Measurements from ENCODE around the gene MARCKS.

MARCKS gene

DNA sequence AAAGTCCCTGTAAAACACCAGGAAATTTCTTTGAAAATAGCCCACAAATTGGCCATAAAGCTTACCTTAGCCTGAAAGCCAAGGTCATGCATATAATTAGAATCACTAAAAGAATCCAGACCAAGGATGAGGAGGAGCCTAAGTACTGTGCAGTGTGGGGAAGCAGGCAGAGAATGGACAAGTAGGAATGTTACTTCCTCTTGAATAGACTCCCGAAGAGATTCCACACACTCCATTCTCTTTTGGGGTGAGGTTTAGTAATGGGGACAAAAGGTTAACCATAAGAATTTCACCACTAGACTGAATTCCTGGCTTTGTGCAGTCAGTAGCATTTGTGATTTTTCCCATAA lies 27.5 kb upstream of the MARCKS start:
- Histone ChIP-seq H3K36me3 (ENCODE audit: insufficient read depth) (no peaks in the 10 kb centered on the region), H2AFZ (ENCODE audit: low read depth) (no peak overlapping the region), H3K79me2 (ENCODE audit: insufficient read depth, low read depth) (no peaks in the 10 kb centered on the region), H3K4me2 (no peak overlapping the region), H3K9ac (no peak overlapping the region), H3K27ac (no peak overlapping the region), H4K20me1 (ENCODE audit: insufficient read depth) (no peaks in the 10 kb centered on the region), H3K27me3 (ENCODE audit: insufficient read depth, low read depth) (no peaks in the 10 kb centered on the region), H3K4me3 (IDR thresholded peaks at IDR 0.05; ENCODE audit: insufficient read depth, low read depth, low read length) (no peak overlapping the region), H3K4me1 (ENCODE audit: low read depth, poor library complexity, severe bottlenecking) (no peaks in the 10 kb centered on the region)
- TF ChIP-seq, protein P1, sequence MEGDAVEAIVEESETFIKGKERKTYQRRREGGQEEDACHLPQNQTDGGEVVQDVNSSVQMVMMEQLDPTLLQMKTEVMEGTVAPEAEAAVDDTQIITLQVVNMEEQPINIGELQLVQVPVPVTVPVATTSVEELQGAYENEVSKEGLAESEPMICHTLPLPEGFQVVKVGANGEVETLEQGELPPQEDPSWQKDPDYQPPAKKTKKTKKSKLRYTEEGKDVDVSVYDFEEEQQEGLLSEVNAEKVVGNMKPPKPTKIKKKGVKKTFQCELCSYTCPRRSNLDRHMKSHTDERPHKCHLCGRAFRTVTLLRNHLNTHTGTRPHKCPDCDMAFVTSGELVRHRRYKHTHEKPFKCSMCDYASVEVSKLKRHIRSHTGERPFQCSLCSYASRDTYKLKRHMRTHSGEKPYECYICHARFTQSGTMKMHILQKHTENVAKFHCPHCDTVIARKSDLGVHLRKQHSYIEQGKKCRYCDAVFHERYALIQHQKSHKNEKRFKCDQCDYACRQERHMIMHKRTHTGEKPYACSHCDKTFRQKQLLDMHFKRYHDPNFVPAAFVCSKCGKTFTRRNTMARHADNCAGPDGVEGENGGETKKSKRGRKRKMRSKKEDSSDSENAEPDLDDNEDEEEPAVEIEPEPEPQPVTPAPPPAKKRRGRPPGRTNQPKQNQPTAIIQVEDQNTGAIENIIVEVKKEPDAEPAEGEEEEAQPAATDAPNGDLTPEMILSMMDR (conservative IDR thresholded peaks at IDR 0.05; ENCODE audit: low read depth, low read length), result no peak

DNA sequence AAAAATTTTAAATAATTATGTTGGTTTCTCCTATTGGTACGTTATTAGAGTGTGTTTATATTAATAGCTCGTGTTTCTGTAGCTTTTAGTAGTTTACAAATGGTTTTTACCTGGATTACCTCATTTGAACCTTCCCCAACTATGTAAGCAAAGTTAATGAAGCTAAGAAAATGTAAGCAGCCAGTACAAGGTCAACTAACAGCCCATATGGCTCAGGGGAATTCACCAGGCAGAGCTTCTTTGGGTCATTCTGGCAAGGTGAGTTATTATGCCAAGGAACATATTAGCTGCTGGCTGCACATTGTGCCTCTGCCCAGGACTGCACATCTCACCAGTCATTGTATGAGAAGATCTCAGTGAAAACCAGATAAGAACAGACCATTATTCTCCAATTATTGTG lies 27.0 kb upstream of the MARCKS start:
- Histone ChIP-seq H2AFZ (ENCODE audit: low read depth) (no peak overlapping the region), H3K27ac (no peak overlapping the region), H3K36me3 (ENCODE audit: insufficient read depth) (no peaks in the 10 kb centered on the region), H3K4me1 (ENCODE audit: low read depth, poor library complexity, severe bottlenecking) (no peaks in the 10 kb centered on the region), H4K20me1 (ENCODE audit: insufficient read depth) (no peaks in the 10 kb centered on the region), H3K4me3 (IDR thresholded peaks at IDR 0.05; ENCODE audit: insufficient read depth, low read depth, low read length) (no peak overlapping the region), H3K27me3 (ENCODE audit: insufficient read depth, low read depth) (no peaks in the 10 kb centered on the region), H3K4me2 (no peak overlapping the region), H3K79me2 (ENCODE audit: insufficient read depth, low read depth) (no peaks in the 10 kb centered on the region), H3K9ac (no peak overlapping the region)
- TF ChIP-seq, protein P1 (conservative IDR thresholded peaks at IDR 0.05; ENCODE audit: low read depth, low read length), result no peak

DNA sequence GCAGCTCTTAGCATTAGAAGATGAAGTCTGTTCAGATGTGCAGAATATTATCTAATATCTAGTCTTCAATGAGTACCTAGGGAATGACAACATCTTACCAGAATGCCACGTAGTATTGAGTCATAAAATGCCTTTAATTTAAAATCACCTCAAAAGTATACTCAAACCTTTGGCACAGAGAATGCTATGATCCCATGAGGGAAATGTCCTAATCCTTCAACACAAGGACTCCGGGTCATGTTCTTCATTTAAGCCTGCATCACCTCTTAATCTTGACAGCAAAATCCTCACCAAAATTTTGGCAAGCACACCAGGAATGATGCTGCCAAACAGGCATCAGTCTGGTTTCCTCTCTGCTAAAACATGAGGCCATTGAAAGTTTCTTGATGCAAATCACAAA lies 23.6 kb upstream of the MARCKS start:
- TF ChIP-seq, protein P1 (conservative IDR thresholded peaks at IDR 0.05; ENCODE audit: low read depth, low read length), result no peak
- H3K4me2 ChIP-seq, result no peak overlapping the region
- H3K36me3 ChIP-seq (ENCODE audit: insufficient read depth), result no peaks in the 10 kb centered on the region
- no peaks in the 10 kb centered on the region for H3K79me2 ChIP-seq (ENCODE audit: insufficient read depth, low read depth)
- H4K20me1 ChIP-seq (ENCODE audit: insufficient read depth), result no peaks in the 10 kb centered on the region
- H3K4me1 ChIP-seq (ENCODE audit: low read depth, poor library complexity, severe bottlenecking), result no peaks in the 10 kb centered on the region
- no peak overlapping the region for H3K27ac ChIP-seq
- no peak overlapping the region for H2AFZ ChIP-seq (ENCODE audit: low read depth)
- no peak overlapping the region for H3K9ac ChIP-seq
- no peak overlapping the region for H3K4me3 ChIP-seq (IDR thresholded peaks at IDR 0.05; ENCODE audit: insufficient read depth, low read depth, low read length)
- H3K27me3 ChIP-seq (ENCODE audit: insufficient read depth, low read depth), result no peaks in the 10 kb centered on the region

DNA sequence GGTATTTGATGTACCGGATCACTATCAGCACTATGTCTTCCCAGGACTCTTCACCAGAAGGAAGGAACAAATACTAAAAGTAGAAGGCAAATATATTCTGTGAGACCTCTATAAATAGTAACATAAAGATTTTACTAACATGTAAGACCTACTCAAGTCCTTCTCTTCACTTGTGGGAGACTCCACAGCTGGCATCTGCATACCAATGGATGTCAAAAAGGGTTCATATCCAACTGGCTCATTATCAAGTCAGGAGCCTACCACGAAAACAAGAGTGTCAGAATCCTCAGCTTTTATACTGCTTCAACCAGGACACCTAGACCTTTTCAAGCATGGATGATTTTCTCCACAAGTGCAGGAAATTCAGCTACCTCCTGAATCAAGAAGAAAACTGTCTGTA lies 20.0 kb upstream of the MARCKS start:
- H3K4me2 ChIP-seq, result no peak overlapping the region
- H3K27ac ChIP-seq, result no peak overlapping the region
- H3K4me1 ChIP-seq (ENCODE audit: low read depth, poor library complexity, severe bottlenecking), result no peaks in the 10 kb centered on the region
- no peak overlapping the region for H2AFZ ChIP-seq (ENCODE audit: low read depth)
- H3K9ac ChIP-seq, result no peak overlapping the region
- H3K79me2 ChIP-seq (ENCODE audit: insufficient read depth, low read depth), result no peaks in the 10 kb centered on the region
- TF ChIP-seq, protein P1 (conservative IDR thresholded peaks at IDR 0.05; ENCODE audit: low read depth, low read length), result no peak
- H4K20me1 ChIP-seq (ENCODE audit: insufficient read depth), result no peaks in the 10 kb centered on the region
- no peak overlapping the region for H3K4me3 ChIP-seq (IDR thresholded peaks at IDR 0.05; ENCODE audit: insufficient read depth, low read depth, low read length)
- H3K36me3 ChIP-seq (ENCODE audit: insufficient read depth), result no peaks in the 10 kb centered on the region
- no peaks in the 10 kb centered on the region for H3K27me3 ChIP-seq (ENCODE audit: insufficient read depth, low read depth)

DNA sequence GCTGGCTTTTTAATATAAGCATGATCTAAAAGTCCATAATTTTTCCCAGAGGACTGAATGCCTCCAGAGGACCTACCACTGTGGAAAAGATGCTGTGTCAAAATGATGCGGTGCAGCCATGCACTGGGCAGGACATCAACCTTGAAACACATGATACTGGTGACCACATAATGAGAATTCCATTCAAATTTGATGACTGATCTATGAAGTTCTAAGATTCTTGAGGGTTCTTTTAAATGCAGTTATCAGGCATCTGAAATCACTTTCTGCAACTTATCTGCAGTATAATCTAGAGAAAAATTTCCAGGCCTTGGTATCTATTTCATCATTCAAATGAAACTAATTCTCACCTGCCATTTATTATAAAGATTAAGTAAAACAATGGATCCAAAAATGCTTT lies 15.0 kb upstream of the MARCKS start:
- Histone ChIP-seq H3K4me2 (no peak overlapping the region), H3K4me1 (ENCODE audit: low read depth, poor library complexity, severe bottlenecking) (no peaks in the 10 kb centered on the region), H3K27me3 (ENCODE audit: insufficient read depth, low read depth) (no peaks in the 10 kb centered on the region), H3K27ac (no peak overlapping the region), H4K20me1 (ENCODE audit: insufficient read depth) (no peaks in the 10 kb centered on the region), H3K4me3 (IDR thresholded peaks at IDR 0.05; ENCODE audit: insufficient read depth, low read depth, low read length) (no peak overlapping the region), H3K79me2 (ENCODE audit: insufficient read depth, low read depth) (no peaks in the 10 kb centered on the region), H2AFZ (ENCODE audit: low read depth) (no peak overlapping the region), H3K9ac (no peak overlapping the region), H3K36me3 (ENCODE audit: insufficient read depth) (no peaks in the 10 kb centered on the region)
- TF ChIP-seq, protein P1 (conservative IDR thresholded peaks at IDR 0.05; ENCODE audit: low read depth, low read length), result no peak

All from KMS-11 (cell line).